HEK293T (cell line): ENCODE measurements around the gene IPO5.
A peak's percentile ranks its signal among the peaks of the same experiment; 100 is the strongest.

Experiments used
- CTCF ChIA-PET: fragments of 350-600 bp; formaldehyde crosslinking; extraction: SDS; loops from one replicate; lab custom pipeline; 2021; ENCODE audit warnings: antibody characterized with exemption, inconsistent platforms; lab: Yijun Ruan, JAX
- POLR2A ChIA-PET: fragments of 350-600 bp; formaldehyde crosslinking; extraction: SDS; loops from one replicate; lab custom pipeline; 2020; ENCODE audit warnings: antibody characterized with exemption, inconsistent platforms; lab: Yijun Ruan, JAX
- DNase-seq: peaks from one replicate; pipeline ENCODE4 v3.0.0; 2012; ENCODE audit warnings: mixed read lengths; ENCODE audit errors: extremely low spot score
- ARNT ChIP-seq: fragments of 450-650 bp; IDR thresholded peaks from 2 replicates; pipeline ENCODE4 v1.6.1; 2017; ENCODE audit warnings: mild to moderate bottlenecking
- BHLHE40 ChIP-seq: fragments of 450-650 bp; IDR thresholded peaks from 2 replicates; pipeline ENCODE4 v1.6.1; 2016; ENCODE audit warnings: mild to moderate bottlenecking, moderate library complexity, borderline replicate concordance
- CTBP1 ChIP-seq: fragments of 450-650 bp; IDR thresholded peaks from 2 replicates; pipeline ENCODE4 v1.6.1; 2016; ENCODE audit warnings: borderline replicate concordance
- ELF4 ChIP-seq: fragments of 450-650 bp; IDR thresholded peaks from 2 replicates; pipeline ENCODE4 v1.6.1; 2017; ENCODE audit warnings: antibody characterized with exemption
- FOXA1 ChIP-seq: fragments of 450-650 bp; IDR thresholded peaks from 2 replicates; pipeline ENCODE4 v1.6.1; 2016; ENCODE audit warnings: mild to moderate bottlenecking
- FOXK2 ChIP-seq: fragments of 450-650 bp; IDR thresholded peaks from 2 replicates; pipeline ENCODE4 v1.6.1; 2016; ENCODE audit warnings: mild to moderate bottlenecking
- FOXM1 ChIP-seq: fragments of 450-650 bp; IDR thresholded peaks from 2 replicates; pipeline ENCODE4 v1.6.1; 2017; ENCODE audit warnings: mild to moderate bottlenecking, borderline replicate concordance
- HDGF ChIP-seq: fragments of 450-650 bp; IDR thresholded peaks from 2 replicates; pipeline ENCODE4 v1.6.1; 2017; ENCODE audit warnings: antibody characterized with exemption, borderline replicate concordance
- L3MBTL2 ChIP-seq: fragments of 450-650 bp; conservative IDR thresholded peaks from 2 replicates; pipeline ENCODE4 v1.6.1; 2016; ENCODE audit warnings: mild to moderate bottlenecking
- LEF1 ChIP-seq: fragments of 450-650 bp; IDR thresholded peaks from 2 replicates; pipeline ENCODE4 v1.6.1; 2017; ENCODE audit warnings: mild to moderate bottlenecking, borderline replicate concordance
- NFRKB ChIP-seq: fragments of 450-650 bp; IDR thresholded peaks from 2 replicates; pipeline ENCODE4 v1.6.1; 2016; ENCODE audit warnings: mild to moderate bottlenecking, moderate library complexity
- SP1 ChIP-seq: fragments of 450-650 bp; IDR thresholded peaks from 2 replicates; pipeline ENCODE4 v1.6.1; 2017
- SUZ12 ChIP-seq: fragments of 450-650 bp; IDR thresholded peaks from 2 replicates; pipeline ENCODE4 v1.6.1; 2016; ENCODE audit warnings: mild to moderate bottlenecking
- TARDBP ChIP-seq: fragments of 450-650 bp; IDR thresholded peaks from 2 replicates; pipeline ENCODE4 v1.6.1; 2016
- ZNF384 ChIP-seq: fragments of 450-650 bp; IDR thresholded peaks from 2 replicates; pipeline ENCODE4 v1.6.1; 2016
- TF ChIP-seq, protein P1 (sequence below): fragments of 450-650 bp; IDR thresholded peaks from 2 replicates; pipeline ENCODE4 v1.6.1; 2016

Gene IPO5

DNA sequence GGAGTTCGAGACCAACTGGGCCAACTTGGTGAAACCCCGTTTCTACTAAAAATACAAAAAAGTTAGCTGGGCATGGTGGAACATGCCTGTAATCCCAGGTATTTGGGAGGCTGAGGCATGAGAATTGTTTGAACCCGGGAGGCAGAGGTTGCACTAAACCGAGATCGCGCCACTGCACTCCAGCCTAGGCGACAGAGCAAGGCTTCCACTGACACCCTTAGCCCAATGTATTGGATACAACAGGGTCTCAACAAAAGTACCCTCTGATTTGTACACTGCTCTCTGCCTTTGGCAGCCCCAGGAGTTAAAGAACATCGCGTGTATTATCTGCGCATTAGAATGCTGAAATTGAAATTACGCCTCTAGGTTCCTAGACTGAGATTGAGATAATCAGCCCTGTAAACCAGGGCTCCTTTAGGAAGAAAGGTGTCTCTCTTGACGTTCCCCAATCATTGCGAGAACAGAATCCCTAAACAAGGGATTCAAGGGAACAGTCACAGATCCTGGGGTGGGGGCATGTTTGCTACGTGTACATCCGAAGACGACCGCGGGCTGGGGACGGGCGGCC, 21.9 kb downstream of the IPO5 start:
- CTCF ChIA-PET, result no interaction called here
- DNase-seq, result no peak
- POLR2A ChIA-PET, result interaction anchor here (1.5 kb wide), 1 partner anchor 121 kb away, joined by 3 read pairs; no protein-coding TSS in a partner anchor
- no peak for TF ChIP-seq LEF1
- TF ChIP-seq FOXM1, result no peak
- peak; percentile 18; the same call in 1 of the 2 replicates for TF ChIP-seq L3MBTL2
- TF ChIP-seq ELF4, result no peak
- TF ChIP-seq CTBP1, result no peak
- no peak for TF ChIP-seq BHLHE40

DNA sequence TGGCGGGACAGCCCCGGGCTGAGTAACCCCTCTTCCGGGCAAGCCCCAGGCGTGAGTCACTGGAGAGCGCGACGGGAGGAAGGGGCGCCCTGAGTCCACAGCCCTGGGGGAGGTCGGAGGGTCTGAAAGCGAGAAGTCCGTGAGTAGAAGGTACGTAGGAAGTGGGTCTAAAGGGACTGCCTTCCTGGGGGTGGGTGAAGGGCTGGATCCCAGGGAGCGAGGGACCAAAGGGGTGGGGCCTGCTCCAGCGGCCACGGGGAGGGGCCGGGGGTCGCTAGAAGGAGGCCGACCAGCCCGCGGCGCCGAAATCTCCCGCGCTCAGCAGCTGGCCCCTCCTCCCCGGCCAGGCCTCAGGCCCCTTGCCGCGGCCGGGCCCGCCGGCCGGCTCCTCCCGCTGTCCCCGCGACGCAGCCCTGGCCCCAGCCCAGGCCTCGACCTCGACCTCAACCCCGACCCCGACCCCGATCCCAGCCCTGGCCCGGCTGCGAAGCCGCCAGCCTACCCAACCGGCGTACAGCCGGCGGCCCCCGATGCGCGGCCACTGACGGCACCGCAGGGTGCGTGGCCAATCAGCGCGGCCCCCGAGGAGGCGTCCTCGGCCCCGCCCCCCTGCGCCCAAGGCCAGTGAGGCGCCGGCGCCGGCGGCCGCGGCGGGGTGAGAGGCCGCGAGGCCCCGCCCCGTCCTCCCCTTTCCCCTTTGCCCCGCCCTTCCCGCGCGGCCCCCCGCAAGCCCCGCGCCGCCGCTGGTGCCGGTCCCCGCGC, 22.6 kb downstream of the IPO5 start:
- CTCF ChIA-PET, result no interaction called here

DNA sequence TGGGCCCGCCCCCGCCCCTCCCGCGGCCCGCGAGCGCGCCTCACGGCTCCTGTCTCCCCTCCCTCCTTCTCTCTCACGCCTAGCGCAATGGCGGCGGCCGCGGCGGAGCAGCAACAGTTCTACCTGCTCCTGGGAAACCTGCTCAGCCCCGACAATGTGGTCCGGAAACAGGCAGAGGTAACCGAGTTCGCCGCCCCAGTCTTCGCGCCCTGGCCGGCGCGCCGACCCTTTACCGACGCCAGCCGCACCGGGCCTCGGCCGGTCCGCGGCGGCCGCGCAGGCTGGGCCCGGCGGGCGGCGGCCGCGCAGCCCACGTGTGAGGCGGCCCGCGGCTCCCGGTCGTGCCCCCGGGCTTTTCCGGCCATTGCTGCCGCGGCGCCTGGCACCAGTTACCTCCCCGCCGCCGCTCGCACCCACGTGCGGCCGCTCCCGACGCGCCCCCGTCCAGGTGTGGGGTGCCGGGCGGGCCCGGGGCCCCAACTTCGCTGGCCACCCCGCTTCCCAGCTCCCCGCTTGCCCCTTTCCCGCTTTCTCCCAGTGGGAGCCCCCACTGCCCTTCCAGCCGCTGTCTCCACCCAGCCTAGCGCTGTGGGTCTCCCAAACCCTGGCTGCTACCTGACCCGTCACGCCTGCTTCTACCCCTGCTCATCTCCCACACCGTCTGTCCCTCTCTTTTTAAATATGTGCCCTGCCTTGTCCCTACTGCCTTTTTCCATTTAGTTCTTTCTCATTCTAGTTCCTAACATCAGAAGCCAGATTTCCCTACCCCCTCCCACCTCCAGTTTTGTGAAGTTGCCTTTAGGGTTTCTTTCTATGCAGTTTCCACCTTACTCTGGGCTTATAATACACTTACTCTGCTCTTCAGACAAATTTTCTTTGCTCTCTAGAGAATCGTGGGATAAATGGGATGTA, 23.4 kb downstream of the IPO5 start:
- POLR2A ChIA-PET, result interaction anchor here (1.5 kb wide), 1 partner anchor 122 kb away, joined by 3 read pairs; no protein-coding TSS in a partner anchor
- TF ChIP-seq FOXA1, result no peak
- TF ChIP-seq ARNT, result peak; percentile 21; the same call in 1 of the 2 replicates
- TF ChIP-seq BHLHE40, result no peak
- TF ChIP-seq SUZ12, result no peak
- CTCF ChIA-PET, result no interaction called here

More for the DNA sequence above, 22.6 kb downstream of the IPO5 start:
- POLR2A ChIA-PET, result interaction anchor here (1.5 kb wide), 1 partner anchor 121 kb away, joined by 3 read pairs; no protein-coding TSS in a partner anchor
- DNase-seq, result peak; percentile 90
- TF ChIP-seq ELF4 (no peak), L3MBTL2 (no peak), LEF1 (no peak), FOXK2 (no peak), BHLHE40 (no peak), SP1 (no peak), TARDBP (no peak), NFRKB (no peak), ARNT (no peak), FOXM1 (no peak), SUZ12 (no peak), ZNF384 (no peak), FOXA1 (no peak), CTBP1 (no peak), HDGF (no peak)
- TF ChIP-seq, protein P1, sequence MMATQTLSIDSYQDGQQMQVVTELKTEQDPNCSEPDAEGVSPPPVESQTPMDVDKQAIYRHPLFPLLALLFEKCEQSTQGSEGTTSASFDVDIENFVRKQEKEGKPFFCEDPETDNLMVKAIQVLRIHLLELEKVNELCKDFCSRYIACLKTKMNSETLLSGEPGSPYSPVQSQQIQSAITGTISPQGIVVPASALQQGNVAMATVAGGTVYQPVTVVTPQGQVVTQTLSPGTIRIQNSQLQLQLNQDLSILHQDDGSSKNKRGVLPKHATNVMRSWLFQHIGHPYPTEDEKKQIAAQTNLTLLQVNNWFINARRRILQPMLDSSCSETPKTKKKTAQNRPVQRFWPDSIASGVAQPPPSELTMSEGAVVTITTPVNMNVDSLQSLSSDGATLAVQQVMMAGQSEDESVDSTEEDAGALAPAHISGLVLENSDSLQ, result no peak

DNA sequence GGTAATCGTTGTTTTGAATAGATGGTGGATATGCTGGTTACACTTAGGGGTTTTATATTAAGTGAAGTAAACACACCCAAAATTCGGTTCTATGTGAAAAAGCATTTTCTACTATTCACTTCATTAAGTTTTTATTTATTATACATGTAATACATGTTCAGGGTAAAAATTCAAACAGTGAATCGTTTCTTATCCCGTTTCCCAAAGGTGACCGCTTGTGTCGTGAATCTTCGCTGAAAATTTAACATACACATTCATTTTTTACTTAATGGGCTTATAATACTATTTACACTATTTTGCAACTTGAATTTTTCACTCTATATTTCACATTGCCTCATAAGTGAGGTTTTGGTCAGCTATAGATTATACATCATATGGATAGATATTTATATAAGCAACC, 24.5 kb downstream of the IPO5 start:
- ChIA-PET CTCF (no interaction called here), POLR2A (no interaction called here)
- TF ChIP-seq ELF4 (no peak), HDGF (no peak)
- DNase-seq, result no peak

More for the DNA sequence above, 23.4 kb downstream of the IPO5 start:
- DNase-seq, result peak; percentile 40

DNA sequence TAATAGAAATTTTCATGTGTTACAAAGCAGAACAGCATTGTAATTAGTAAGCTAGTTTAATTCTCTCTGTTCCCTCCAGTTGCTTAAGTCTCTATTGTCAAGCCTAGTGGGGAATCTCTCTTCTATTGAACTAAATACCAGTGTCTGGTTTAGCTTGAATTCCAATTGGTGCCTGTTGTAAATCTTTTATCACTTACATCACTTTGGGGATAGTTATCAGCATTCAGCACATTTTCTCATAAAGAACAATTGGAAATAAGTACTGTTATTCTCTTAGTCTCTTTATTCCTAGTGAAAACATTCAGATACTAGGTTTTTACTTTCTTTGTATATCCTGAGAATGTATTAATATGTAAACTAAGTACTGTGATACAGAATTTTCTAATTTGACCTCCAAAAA, 25.2 kb downstream of the IPO5 start:
- TF ChIP-seq LEF1 (no peak), FOXM1 (no peak), NFRKB (no peak), TARDBP (no peak), L3MBTL2 (no peak), ZNF384 (no peak)
- no peak for DNase-seq
- ChIA-PET CTCF (interaction anchor here (0.7 kb wide), 2 partner anchors 15 to 138 kb away, joined by 3 read pairs; no protein-coding TSS in a partner anchor), POLR2A (no interaction called here)

DNA sequence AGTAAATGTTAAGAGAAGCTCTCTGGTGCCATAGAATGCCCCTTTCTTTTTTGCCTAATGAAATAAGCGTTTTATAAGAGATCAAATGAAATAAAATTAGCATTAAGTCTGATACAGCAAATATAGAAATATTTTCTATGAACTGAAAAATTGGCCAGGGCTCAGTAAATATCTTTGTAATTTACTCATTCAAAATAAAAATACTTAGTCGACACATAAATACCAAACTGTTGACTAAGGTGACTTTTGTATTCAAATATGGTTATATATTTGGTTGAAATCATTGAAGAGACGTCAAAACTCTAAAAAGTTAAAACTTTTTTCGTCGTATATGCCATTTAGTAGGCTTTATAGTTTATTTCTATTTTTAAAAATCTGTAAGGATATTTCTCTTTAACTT, 25.6 kb downstream of the IPO5 start:
- CTCF ChIA-PET, result interaction anchor here (0.7 kb wide), 2 partner anchors 16 to 138 kb away, joined by 3 read pairs; no protein-coding TSS in a partner anchor
- DNase-seq, result no peak
- POLR2A ChIA-PET, result no interaction called here
- TF ChIP-seq, protein P1, result no peak
- TF ChIP-seq FOXK2 (no peak), HDGF (no peak), FOXA1 (no peak), ELF4 (no peak), LEF1 (no peak), L3MBTL2 (no peak), FOXM1 (no peak), BHLHE40 (no peak), CTBP1 (no peak), NFRKB (no peak), TARDBP (no peak), SUZ12 (no peak), ZNF384 (no peak), ARNT (no peak), SP1 (no peak)
